GM23338 (cell line): ENCODE results near the gene RPH3AL.

Source experiments
- CREB1 ChIP-seq: fragments of 250-450 bp; sonication (Bioruptor Pico); IDR thresholded peaks from 2 replicates; pipeline ENCODE4 v1.5.0; 2020; ENCODE audit warnings: low read depth, mild to moderate bottlenecking, moderate library complexity
- CTCF ChIP-seq, 2 experiments: fragments of 200-600 bp in 1 of 2; sonication (generic) in 1 of 2; conservative IDR thresholded peaks; 2 replicates each; pipeline versions ENCODE4 v1.5.1 to v1.6.1; 2016 to 2017; ENCODE audit warnings: antibody characterized with exemption in 2 of 2, low read depth in 2 of 2, mild to moderate bottlenecking in 2 of 2, moderate library complexity in 1 of 2
- ETS1 ChIP-seq: IDR thresholded peaks from 2 replicates; pipeline ENCODE4 v1.6.1; 2016; ENCODE audit warnings: antibody characterized with exemption
- EZH2 ChIP-seq: fragments of 200-600 bp; sonication (generic); IDR thresholded peaks from one replicate; pipeline ENCODE4 v1.8.0; 2017; ENCODE audit warnings: antibody characterized with exemption, mild to moderate bottlenecking, low read depth; ENCODE audit not compliant: unreplicated experiment
- EZH2phosphoT487 ChIP-seq: fragments of 200-600 bp; sonication (generic); IDR thresholded peaks from one replicate; pipeline ENCODE4 v1.8.1; 2018; ENCODE audit warnings: antibody characterized with exemption; ENCODE audit not compliant: unreplicated experiment
- JUNB ChIP-seq: IDR thresholded peaks from one replicate; pipeline ENCODE4 v1.6.1; 2016; ENCODE audit warnings: antibody characterized with exemption; ENCODE audit not compliant: unreplicated experiment
- NANOG ChIP-seq: IDR thresholded peaks from 2 replicates; pipeline ENCODE4 v1.6.1; 2016; ENCODE audit warnings: antibody characterized with exemption, borderline replicate concordance
- POLR2AphosphoS5 ChIP-seq: IDR thresholded peaks from 2 replicates; pipeline ENCODE4 v1.6.1; 2016; ENCODE audit warnings: antibody characterized with exemption, low read depth
- REST ChIP-seq: IDR thresholded peaks from one replicate; pipeline ENCODE4 v1.6.1; 2018; ENCODE audit warnings: antibody characterized with exemption; ENCODE audit not compliant: unreplicated experiment
- ZNF114 ChIP-seq: fragments of 250-450 bp; sonication (Bioruptor Pico); IDR thresholded peaks from 2 replicates; pipeline ENCODE4 v1.5.0; 2020; ENCODE audit warnings: mild to moderate bottlenecking, moderate library complexity

GRCh38 chr17:376936-377863 lies 24.6 kb upstream of the RPH3AL start:
- TF ChIP-seq REST (no peak), POLR2AphosphoS5 (no peak), EZH2 (no peak), CTCF (conservative IDR thresholded peaks at IDR 0.05; ENCODE audit: low read depth in 2 of 2) (no peak), NANOG (no peak), JUNB (no peak), ZNF114 (no peak), EZH2phosphoT487 (no peak), CREB1 (CRISPR knock-in tag) (no peak), ETS1 (no peak)
